Neutrophil (primary cell): Measurements from ENCODE around the gene KYNU.

Source experiments
- H3K27ac ChIP-seq: fragments of 200-600 bp; sonication (generic); 2 replicates; pipeline ENCODE4 v1.5.1; 2016; ENCODE audit warnings: mild to moderate bottlenecking, moderate library complexity
- H3K27me3 ChIP-seq: fragments of 200-600 bp; sonication (generic); 2 replicates; pipeline ENCODE4 v1.6.0; 2016; ENCODE audit warnings: mild to moderate bottlenecking
- H3K36me3 ChIP-seq: fragments of 200-600 bp; sonication (generic); 2 replicates; pipeline ENCODE4 v1.5.1; 2017
- H3K4me1 ChIP-seq, 2 experiments: fragments of 200-600 bp in 1 of 2; sonication (generic) in 1 of 2; 1 replicate in 1 of 2; 2 replicates in 1 of 2; pipeline versions ENCODE4 v1.5.1 to v1.6.1; 2013 to 2016; ENCODE audit warnings: low read depth in 1 of 2, low read length in 1 of 2, mild to moderate bottlenecking in 1 of 2, moderate library complexity in 1 of 2; ENCODE audit not compliant: control insufficient read depth in 1 of 2, insufficient read depth in 1 of 2
- H3K4me3 ChIP-seq, 2 experiments: fragments of 200-600 bp in 1 of 2; sonication (generic) in 1 of 2; 1 replicate in 1 of 2; 2 replicates in 1 of 2; pipeline ENCODE4 v1.5.1; 2013 to 2016; ENCODE audit warnings: low read depth in 1 of 2, low read length in 1 of 2, mild to moderate bottlenecking in 1 of 2, moderate library complexity in 1 of 2
- H3K9me3 ChIP-seq: fragments of 200-600 bp; sonication (generic); 2 replicates; pipeline ENCODE4 v1.5.1; 2016
- CTCF ChIP-seq: fragments of 200-600 bp; sonication (generic); IDR thresholded peaks from 2 replicates; pipeline ENCODE4 v1.5.1; 2016; ENCODE audit warnings: antibody characterized with exemption

Gene KYNU

GRCh38 chr2:142843731-142844130 is 33.7 kb upstream of the KYNU start:
- Histone ChIP-seq H3K4me1 (no peaks in the 10 kb centered on the region), H3K9me3 (no peaks in the 10 kb centered on the region), H3K4me3 (no peak overlapping the region), H3K36me3 (no peaks in the 10 kb centered on the region), H3K27ac (no peak overlapping the region), H3K27me3 (no peaks in the 10 kb centered on the region)
- TF ChIP-seq CTCF = no peak

- Histone ChIP-seq H3K4me1 (no peaks in the 10 kb centered on the region), H3K4me3 (no peak overlapping the region)
Observed at GRCh38 chr2:142848023-142848606, 29.3 kb upstream of the KYNU start.

GRCh38 chr2:142849820-142850219 is 27.6 kb upstream of the KYNU start:
- no peaks in the 10 kb centered on the region for H3K4me1 ChIP-seq
- H3K4me3 ChIP-seq = no peak overlapping the region
- H3K36me3 ChIP-seq = no peaks in the 10 kb centered on the region
- no peak for TF ChIP-seq CTCF
- no peak overlapping the region for H3K27ac ChIP-seq
- H3K27me3 ChIP-seq = no peaks in the 10 kb centered on the region
- no peaks in the 10 kb centered on the region for H3K9me3 ChIP-seq

More at GRCh38 chr2:142848023-142848606, 29.3 kb upstream of the KYNU start:
- Histone ChIP-seq H3K9me3 (no peaks in the 10 kb centered on the region), H3K27ac (no peak overlapping the region), H3K27me3 (no peaks in the 10 kb centered on the region), H3K36me3 (no peaks in the 10 kb centered on the region)
- TF ChIP-seq CTCF = no peak

- TF ChIP-seq CTCF = no peak
- Histone ChIP-seq H3K27me3 (no peaks in the 10 kb centered on the region), H3K4me3 (no peak overlapping the region), H3K27ac (no peak overlapping the region), H3K36me3 (no peaks in the 10 kb centered on the region), H3K4me1 (no peaks in the 10 kb centered on the region), H3K9me3 (no peaks in the 10 kb centered on the region)
Observed at GRCh38 chr2:142853912-142854311, 23.6 kb upstream of the KYNU start.

GRCh38 chr2:142857256-142858164 is 20.0 kb upstream of the KYNU start:
- Histone ChIP-seq H3K36me3 (no peaks in the 10 kb centered on the region), H3K9me3 (no peaks in the 10 kb centered on the region), H3K27me3 (no peaks in the 10 kb centered on the region), H3K4me1 (no peaks in the 10 kb centered on the region), H3K27ac (no peak overlapping the region), H3K4me3 (no peak overlapping the region)
- no peak for TF ChIP-seq CTCF
